K562 (cell line): ENCODE results near the gene SESN3. TPM values are rescaled to one million over a fixed set of nuclear protein-coding genes. Genes with fewer than 3 reads are reported as not detected.

Experiments used
- BHLHE40 ChIP-seq: IDR thresholded peaks from 2 replicates; pipeline ENCODE4 v1.6.1; 2011; ENCODE audit warnings: low read length, improper control_type of control experiment
- DLX4 ChIP-seq: fragments of 250-450 bp; sonication (Bioruptor Pico); IDR thresholded peaks from 2 replicates; pipeline ENCODE4 v1.6.1; 2021; ENCODE audit warnings: mild to moderate bottlenecking
- MED1 ChIP-seq: sonication (generic); formaldehyde crosslinking; IDR thresholded peaks from 2 replicates; pipeline ENCODE4 v1.8.1; 2023; ENCODE audit warnings: missing genetic modification reagents, borderline replicate concordance
- POLR2AphosphoS5 ChIP-seq: IDR thresholded peaks from 2 replicates; pipeline ENCODE4 v1.6.1; 2011; ENCODE audit warnings: mild to moderate bottlenecking, low read depth, low read length, moderate library complexity; ENCODE audit not compliant: control insufficient read depth, insufficient read depth
- SP2 ChIP-seq: IDR thresholded peaks from 2 replicates; pipeline ENCODE4 v1.6.1; 2011; ENCODE audit warnings: mild to moderate bottlenecking, low read depth, low read length, moderate library complexity; ENCODE audit not compliant: poor library complexity, severe bottlenecking; ENCODE audit errors: extremely low read depth
- polyA plus RNA-seq, 8 experiments: library from polyadenylated mRNA; depleted of rRNA in 4 of 8; stranded (reverse) in 5 of 8; unstranded in 3 of 8; fragments of >200 nt; fragmentation: Nextera tagmentation in 2 of 8; fragmentation: Illumina TruSeq in 1 of 8; extraction: Ambion mirVana in 2 of 8; extraction: Trizol in 1 of 8; gene quantifications; 2 replicates each; pipeline versions ENCODE4 v1.2.1 to v1.2.3, GENCODE V29; 2011 to 2014; ENCODE audit warnings: inconsistent platforms in 1 of 8, missing spikeins in 1 of 8
- total RNA-seq, 7 experiments: library from RNA; depleted of rRNA in 6 of 7; stranded (reverse); fragments of >200 nt in 6 of 7; fragmentation: Illumina TruSeq in 2 of 7; extraction: Trizol in 2 of 7; gene quantifications; 2 replicates each; pipeline versions ENCODE4 v1.2.1 to v1.2.3, GENCODE V29; 2011 to 2021; ENCODE audit warnings: low replicate concordance in 1 of 7
- TF ChIP-seq, protein P1 (sequence below), 2 experiments: fragments of 450-650 bp in 1 of 2; sonication (generic) in 1 of 2; formaldehyde crosslinking in 1 of 2; IDR thresholded peaks; 2 replicates each; pipeline versions ENCODE4 v1.7.1 to v1.9.0; 2016 to 2022; ENCODE audit warnings: inconsistent platforms in 1 of 2, mild to moderate bottlenecking in 1 of 2, missing genetic modification reagents in 1 of 2
- TF ChIP-seq, protein P2 (sequence below): sonication (generic); formaldehyde crosslinking; IDR thresholded peaks from 2 replicates; pipeline ENCODE4 v1.8.0; 2022; ENCODE audit warnings: mild to moderate bottlenecking, missing genetic modification reagents
- TF ChIP-seq, protein P3 (sequence below): sonication (generic); formaldehyde crosslinking; IDR thresholded peaks from 2 replicates; pipeline ENCODE4 v1.8.1; 2023; ENCODE audit warnings: mild to moderate bottlenecking, missing genetic modification reagents

Gene SESN3
- total and polyA plus RNA-seq, 9 of the 15 experiments (the other 6 are each of a cell fraction or from before 2014, with no cell fraction given): 0.44 to 2.6 (median 1.5) TPM

GRCh38 chr11:95156133-95156721 is 74.8 kb downstream of the SESN3 start (continued):
- TF ChIP-seq, protein P1, sequence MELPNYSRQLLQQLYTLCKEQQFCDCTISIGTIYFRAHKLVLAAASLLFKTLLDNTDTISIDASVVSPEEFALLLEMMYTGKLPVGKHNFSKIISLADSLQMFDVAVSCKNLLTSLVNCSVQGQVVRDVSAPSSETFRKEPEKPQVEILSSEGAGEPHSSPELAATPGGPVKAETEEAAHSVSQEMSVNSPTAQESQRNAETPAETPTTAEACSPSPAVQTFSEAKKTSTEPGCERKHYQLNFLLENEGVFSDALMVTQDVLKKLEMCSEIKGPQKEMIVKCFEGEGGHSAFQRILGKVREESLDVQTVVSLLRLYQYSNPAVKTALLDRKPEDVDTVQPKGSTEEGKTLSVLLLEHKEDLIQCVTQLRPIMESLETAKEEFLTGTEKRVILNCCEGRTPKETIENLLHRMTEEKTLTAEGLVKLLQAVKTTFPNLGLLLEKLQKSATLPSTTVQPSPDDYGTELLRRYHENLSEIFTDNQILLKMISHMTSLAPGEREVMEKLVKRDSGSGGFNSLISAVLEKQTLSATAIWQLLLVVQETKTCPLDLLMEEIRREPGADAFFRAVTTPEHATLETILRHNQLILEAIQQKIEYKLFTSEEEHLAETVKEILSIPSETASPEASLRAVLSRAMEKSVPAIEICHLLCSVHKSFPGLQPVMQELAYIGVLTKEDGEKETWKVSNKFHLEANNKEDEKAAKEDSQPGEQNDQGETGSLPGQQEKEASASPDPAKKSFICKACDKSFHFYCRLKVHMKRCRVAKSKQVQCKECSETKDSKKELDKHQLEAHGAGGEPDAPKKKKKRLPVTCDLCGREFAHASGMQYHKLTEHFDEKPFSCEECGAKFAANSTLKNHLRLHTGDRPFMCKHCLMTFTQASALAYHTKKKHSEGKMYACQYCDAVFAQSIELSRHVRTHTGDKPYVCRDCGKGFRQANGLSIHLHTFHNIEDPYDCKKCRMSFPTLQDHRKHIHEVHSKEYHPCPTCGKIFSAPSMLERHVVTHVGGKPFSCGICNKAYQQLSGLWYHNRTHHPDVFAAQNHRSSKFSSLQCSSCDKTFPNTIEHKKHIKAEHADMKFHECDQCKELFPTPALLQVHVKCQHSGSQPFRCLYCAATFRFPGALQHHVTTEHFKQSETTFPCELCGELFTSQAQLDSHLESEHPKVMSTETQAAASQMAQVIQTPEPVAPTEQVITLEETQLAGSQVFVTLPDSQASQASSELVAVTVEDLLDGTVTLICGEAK (IDR thresholded peaks at IDR 0.05): no peak
- TF ChIP-seq, protein P1 (CRISPR knock-in tag; IDR thresholded peaks at IDR 0.05): no peak
- TF ChIP-seq, protein P2, sequence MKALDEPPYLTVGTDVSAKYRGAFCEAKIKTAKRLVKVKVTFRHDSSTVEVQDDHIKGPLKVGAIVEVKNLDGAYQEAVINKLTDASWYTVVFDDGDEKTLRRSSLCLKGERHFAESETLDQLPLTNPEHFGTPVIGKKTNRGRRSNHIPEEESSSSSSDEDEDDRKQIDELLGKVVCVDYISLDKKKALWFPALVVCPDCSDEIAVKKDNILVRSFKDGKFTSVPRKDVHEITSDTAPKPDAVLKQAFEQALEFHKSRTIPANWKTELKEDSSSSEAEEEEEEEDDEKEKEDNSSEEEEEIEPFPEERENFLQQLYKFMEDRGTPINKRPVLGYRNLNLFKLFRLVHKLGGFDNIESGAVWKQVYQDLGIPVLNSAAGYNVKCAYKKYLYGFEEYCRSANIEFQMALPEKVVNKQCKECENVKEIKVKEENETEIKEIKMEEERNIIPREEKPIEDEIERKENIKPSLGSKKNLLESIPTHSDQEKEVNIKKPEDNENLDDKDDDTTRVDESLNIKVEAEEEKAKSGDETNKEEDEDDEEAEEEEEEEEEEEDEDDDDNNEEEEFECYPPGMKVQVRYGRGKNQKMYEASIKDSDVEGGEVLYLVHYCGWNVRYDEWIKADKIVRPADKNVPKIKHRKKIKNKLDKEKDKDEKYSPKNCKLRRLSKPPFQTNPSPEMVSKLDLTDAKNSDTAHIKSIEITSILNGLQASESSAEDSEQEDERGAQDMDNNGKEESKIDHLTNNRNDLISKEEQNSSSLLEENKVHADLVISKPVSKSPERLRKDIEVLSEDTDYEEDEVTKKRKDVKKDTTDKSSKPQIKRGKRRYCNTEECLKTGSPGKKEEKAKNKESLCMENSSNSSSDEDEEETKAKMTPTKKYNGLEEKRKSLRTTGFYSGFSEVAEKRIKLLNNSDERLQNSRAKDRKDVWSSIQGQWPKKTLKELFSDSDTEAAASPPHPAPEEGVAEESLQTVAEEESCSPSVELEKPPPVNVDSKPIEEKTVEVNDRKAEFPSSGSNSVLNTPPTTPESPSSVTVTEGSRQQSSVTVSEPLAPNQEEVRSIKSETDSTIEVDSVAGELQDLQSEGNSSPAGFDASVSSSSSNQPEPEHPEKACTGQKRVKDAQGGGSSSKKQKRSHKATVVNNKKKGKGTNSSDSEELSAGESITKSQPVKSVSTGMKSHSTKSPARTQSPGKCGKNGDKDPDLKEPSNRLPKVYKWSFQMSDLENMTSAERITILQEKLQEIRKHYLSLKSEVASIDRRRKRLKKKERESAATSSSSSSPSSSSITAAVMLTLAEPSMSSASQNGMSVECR: no peak
- TF ChIP-seq MED1 (CRISPR knock-in tag) (no peak), BHLHE40 (no peak), DLX4 (CRISPR knock-in tag) (no peak), SP2 (peak; percentile 21), POLR2AphosphoS5 (no peak)
- TF ChIP-seq, protein P3, sequence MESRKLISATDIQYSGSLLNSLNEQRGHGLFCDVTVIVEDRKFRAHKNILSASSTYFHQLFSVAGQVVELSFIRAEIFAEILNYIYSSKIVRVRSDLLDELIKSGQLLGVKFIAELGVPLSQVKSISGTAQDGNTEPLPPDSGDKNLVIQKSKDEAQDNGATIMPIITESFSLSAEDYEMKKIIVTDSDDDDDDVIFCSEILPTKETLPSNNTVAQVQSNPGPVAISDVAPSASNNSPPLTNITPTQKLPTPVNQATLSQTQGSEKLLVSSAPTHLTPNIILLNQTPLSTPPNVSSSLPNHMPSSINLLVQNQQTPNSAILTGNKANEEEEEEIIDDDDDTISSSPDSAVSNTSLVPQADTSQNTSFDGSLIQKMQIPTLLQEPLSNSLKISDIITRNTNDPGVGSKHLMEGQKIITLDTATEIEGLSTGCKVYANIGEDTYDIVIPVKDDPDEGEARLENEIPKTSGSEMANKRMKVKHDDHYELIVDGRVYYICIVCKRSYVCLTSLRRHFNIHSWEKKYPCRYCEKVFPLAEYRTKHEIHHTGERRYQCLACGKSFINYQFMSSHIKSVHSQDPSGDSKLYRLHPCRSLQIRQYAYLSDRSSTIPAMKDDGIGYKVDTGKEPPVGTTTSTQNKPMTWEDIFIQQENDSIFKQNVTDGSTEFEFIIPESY (CRISPR knock-in tag): peak; percentile 68
